Calu3 (cell line): ENCODE measurements around the gene SORBS1. TPM values are rescaled to one million over a fixed set of nuclear protein-coding genes. Genes with fewer than 3 reads are reported as not detected.

Experiments used
- BruUV-seq: library from RNA; stranded (reverse); fragments of 400-500 nt; replicated peaks from 2 replicates; lab custom pipeline; 2021; lab: Mats Ljungman, UMichigan
- CTCF ChIA-PET: fragments of 300-600 bp; sonication (Branson Sonifier 250); formaldehyde crosslinking; loops from one replicate; lab custom pipeline; 2022; ENCODE audit warnings: antibody characterized with exemption; lab: Charles Lee
- DNase-seq: peaks from one replicate; pipeline ENCODE4 v3.0.0; 2022
- H3K27ac Mint-ChIP-seq: one replicate; pipeline ENCODE4 v1.8.0; 2022; ENCODE audit warnings: mixed read lengths; ENCODE audit not compliant: unreplicated experiment
- H3K27me3 Mint-ChIP-seq: one replicate; pipeline ENCODE4 v1.8.0; 2022; ENCODE audit warnings: mixed read lengths; ENCODE audit not compliant: unreplicated experiment
- H3K36me3 Mint-ChIP-seq: one replicate; pipeline ENCODE4 v1.8.0; 2022; ENCODE audit warnings: mild to moderate bottlenecking, moderate library complexity, mixed read lengths; ENCODE audit not compliant: insufficient read depth, unreplicated experiment
- H3K4me1 Mint-ChIP-seq: one replicate; pipeline ENCODE4 v1.8.0; 2022; ENCODE audit warnings: mild to moderate bottlenecking, low read depth, mixed read lengths; ENCODE audit not compliant: unreplicated experiment
- H3K4me3 Mint-ChIP-seq: one replicate; pipeline ENCODE4 v1.8.0; 2022; ENCODE audit warnings: mild to moderate bottlenecking, low read depth, moderate library complexity, mixed read lengths; ENCODE audit not compliant: unreplicated experiment
- H3K9me3 Mint-ChIP-seq: one replicate; pipeline ENCODE4 v1.8.0; 2022; ENCODE audit warnings: low read depth, mixed read lengths; ENCODE audit not compliant: unreplicated experiment
- intact Hi-C: fragments of 100-400 bp; cut with micrococcal nuclease; formaldehyde crosslinking; loops from one replicate; pipeline ENCODE4 v1.10.0; 2022; ENCODE audit not compliant: unreplicated experiment
- total RNA-seq: library from RNA; stranded (reverse); gene quantifications from 2 replicates; pipeline ENCODE4 v1.2.3, GENCODE V29; 2022
- TF ChIP-seq, protein P1 (sequence below): fragments of 200-600 bp; IDR thresholded peaks from one replicate; pipeline ENCODE4 v1.8.0; 2022; ENCODE audit warnings: antibody characterized with exemption; ENCODE audit not compliant: unreplicated experiment

Gene SORBS1
- total RNA-seq, 1 experiment from 2014 or later = 2.8 TPM

DNA sequence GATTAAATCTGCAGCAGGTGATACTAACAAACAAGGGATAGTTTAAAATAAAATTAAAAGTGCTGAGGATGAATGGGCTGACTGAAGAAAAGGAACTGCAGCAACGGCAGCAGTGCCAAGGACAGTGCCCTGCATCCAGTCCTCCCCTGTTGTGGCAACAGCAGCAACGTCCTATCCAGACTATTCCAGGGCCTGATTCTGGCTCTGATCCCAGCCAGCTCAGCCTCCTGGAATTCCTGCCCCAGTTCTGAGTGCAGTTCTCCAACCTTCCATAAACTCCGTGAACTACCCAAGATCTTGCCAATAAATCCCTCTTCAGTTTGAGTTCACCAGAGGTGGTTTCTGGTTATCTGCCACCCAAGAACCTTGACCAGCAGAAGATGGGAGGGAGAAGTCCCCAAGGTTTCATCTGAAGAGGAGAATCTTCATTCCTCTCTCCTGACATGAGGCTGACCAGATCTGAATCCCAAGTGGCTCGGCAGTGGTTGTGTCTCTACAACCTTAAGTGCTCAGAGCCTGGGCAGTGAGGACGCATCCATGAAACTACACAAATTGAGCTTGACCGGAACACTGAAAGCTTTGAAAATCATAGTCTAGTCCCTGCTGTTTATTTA, 115.8 kb downstream of the SORBS1 start:
- no peaks in the 10 kb centered on the region for H3K27me3 Mint-ChIP-seq
- no peaks in the 10 kb centered on the region for H3K36me3 Mint-ChIP-seq
- CTCF ChIA-PET = interaction anchor here (0.8 kb wide), 1 partner anchor 14 kb away, joined by 4 read pairs; no protein-coding TSS in a partner anchor
- intact Hi-C loops = no loop called here
- TF ChIP-seq, protein P1, sequence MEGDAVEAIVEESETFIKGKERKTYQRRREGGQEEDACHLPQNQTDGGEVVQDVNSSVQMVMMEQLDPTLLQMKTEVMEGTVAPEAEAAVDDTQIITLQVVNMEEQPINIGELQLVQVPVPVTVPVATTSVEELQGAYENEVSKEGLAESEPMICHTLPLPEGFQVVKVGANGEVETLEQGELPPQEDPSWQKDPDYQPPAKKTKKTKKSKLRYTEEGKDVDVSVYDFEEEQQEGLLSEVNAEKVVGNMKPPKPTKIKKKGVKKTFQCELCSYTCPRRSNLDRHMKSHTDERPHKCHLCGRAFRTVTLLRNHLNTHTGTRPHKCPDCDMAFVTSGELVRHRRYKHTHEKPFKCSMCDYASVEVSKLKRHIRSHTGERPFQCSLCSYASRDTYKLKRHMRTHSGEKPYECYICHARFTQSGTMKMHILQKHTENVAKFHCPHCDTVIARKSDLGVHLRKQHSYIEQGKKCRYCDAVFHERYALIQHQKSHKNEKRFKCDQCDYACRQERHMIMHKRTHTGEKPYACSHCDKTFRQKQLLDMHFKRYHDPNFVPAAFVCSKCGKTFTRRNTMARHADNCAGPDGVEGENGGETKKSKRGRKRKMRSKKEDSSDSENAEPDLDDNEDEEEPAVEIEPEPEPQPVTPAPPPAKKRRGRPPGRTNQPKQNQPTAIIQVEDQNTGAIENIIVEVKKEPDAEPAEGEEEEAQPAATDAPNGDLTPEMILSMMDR = no peak
- peaks cover 10% of the 10 kb centered on the region for H3K4me1 Mint-ChIP-seq
- no TSS peak for BruUV-seq
- H3K9me3 Mint-ChIP-seq = no peaks in the 10 kb centered on the region
- H3K27ac Mint-ChIP-seq = no peak overlapping the region
- no peak overlapping the region for H3K4me3 Mint-ChIP-seq
- peak; percentile 12 for DNase-seq

DNA sequence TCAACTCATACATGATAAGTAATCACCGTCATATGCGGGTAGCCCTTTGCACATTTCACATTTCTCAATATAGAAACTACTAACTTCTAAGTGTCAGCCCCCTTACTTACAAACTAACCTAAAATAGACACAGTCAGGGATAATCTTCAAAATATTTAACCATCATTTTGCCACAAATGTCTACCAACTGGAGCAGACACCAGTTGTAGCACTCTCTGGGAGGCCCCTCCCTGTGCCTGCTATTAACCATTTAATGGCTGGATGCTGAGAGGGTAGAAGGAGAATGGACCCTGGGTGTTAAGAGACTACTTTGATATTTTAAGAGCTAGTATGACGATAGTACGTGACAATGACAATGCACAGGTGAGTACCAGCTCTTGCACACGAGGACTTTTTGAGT, 116.4 kb downstream of the SORBS1 start:
- Mint-ChIP-seq H3K4me1 (peaks cover 10% of the 10 kb centered on the region), H3K27me3 (no peaks in the 10 kb centered on the region), H3K27ac (no peak overlapping the region), H3K9me3 (no peaks in the 10 kb centered on the region), H3K36me3 (no peaks in the 10 kb centered on the region), H3K4me3 (no peak overlapping the region)
- no TSS peak for BruUV-seq
- intact Hi-C loops = no loop called here
- no peak for DNase-seq
- CTCF ChIA-PET = no interaction called here
- TF ChIP-seq, protein P1 = no peak

DNA sequence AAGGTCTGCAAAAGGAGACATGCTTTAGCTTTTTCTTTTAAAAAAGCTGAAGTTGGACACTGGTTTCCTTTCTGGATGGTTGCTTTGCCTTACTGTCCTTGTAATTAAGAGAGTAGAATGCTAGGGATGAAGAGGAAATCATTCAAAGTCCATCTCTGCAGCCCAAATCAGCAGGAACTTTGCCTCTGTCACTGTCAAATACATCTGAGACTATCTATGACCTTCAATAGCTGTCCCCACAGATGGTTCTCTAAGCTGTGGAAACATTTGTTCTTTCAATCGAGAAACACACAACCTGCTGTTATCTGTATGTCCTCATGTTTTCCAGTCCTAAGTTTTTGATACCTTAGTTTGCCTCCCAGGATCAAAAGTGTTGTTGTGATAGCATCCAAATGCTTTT, 117.5 kb downstream of the SORBS1 start:
- Mint-ChIP-seq H3K4me1 (peaks cover 10% of the 10 kb centered on the region), H3K27me3 (no peaks in the 10 kb centered on the region), H3K27ac (no peak overlapping the region), H3K4me3 (no peak overlapping the region), H3K9me3 (no peaks in the 10 kb centered on the region), H3K36me3 (no peaks in the 10 kb centered on the region)
- TF ChIP-seq, protein P1 = no peak
- CTCF ChIA-PET = no interaction called here
- intact Hi-C loops = no loop called here
- no TSS peak for BruUV-seq
- no peak for DNase-seq

DNA sequence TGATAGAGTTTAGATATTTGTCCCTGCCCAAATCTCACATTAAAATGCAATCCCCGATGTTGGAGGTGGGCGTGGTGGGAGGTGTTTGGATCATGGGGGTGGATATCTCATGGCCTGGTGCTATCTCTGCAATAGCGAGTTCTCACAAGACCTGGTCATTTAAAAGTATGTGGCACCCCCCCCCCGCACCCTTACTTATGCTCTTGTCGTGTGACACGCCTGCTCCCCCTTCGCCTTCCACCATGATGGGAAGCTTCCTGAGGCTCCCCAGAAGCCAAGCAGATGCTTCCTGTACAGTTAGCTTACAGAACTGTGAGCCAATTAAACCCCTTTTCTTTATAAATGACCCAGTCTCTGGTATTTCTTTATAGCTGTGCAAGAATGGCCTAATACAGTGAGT, 118.8 kb downstream of the SORBS1 start:
- CTCF ChIA-PET = no interaction called here

More for the DNA sequence above, 118.8 kb downstream of the SORBS1 start:
- Mint-ChIP-seq H3K4me3 (no peak overlapping the region), H3K4me1 (peaks cover 10% of the 10 kb centered on the region), H3K27me3 (no peaks in the 10 kb centered on the region), H3K27ac (no peak overlapping the region), H3K36me3 (no peaks in the 10 kb centered on the region), H3K9me3 (no peaks in the 10 kb centered on the region)
- TF ChIP-seq, protein P1 = no peak
- BruUV-seq = no TSS peak
- intact Hi-C loops = no loop called here
- no peak for DNase-seq
